Neural crest cell (in vitro differentiated cells): ENCODE measurements around the gene NUMA1. TPM values are rescaled to one million over a fixed set of nuclear protein-coding genes. Genes with fewer than 3 reads are reported as not detected.
A peak's percentile ranks its signal among the peaks of the same experiment; 100 is the strongest.

ENCODE experiments used
- DNase-seq: peaks from one replicate; pipeline ENCODE4 v3.0.0; 2021; ENCODE audit warnings: low read depth, mixed read lengths, low spot score
- H3K27ac Mint-ChIP-seq: one replicate; pipeline ENCODE4 v1.8.0; 2021; ENCODE audit warnings: mild to moderate bottlenecking, mixed read lengths; ENCODE audit not compliant: unreplicated experiment
- H3K27me3 Mint-ChIP-seq: 2 replicates; pipeline ENCODE4 v1.8.0; 2021; ENCODE audit warnings: low read depth, mild to moderate bottlenecking, mixed read lengths
- H3K36me3 Mint-ChIP-seq: 2 replicates; pipeline ENCODE4 v1.8.0; 2021; ENCODE audit warnings: low read depth, mild to moderate bottlenecking, mixed read lengths
- H3K4me1 Mint-ChIP-seq: 2 replicates; pipeline ENCODE4 v1.8.0; 2021; ENCODE audit warnings: mixed read lengths
- H3K4me3 Mint-ChIP-seq: one replicate; pipeline ENCODE4 v1.8.0; 2021; ENCODE audit warnings: mild to moderate bottlenecking, mixed read lengths
- H3K9me3 Mint-ChIP-seq: 2 replicates; pipeline ENCODE4 v1.8.0; 2021; ENCODE audit warnings: mixed read lengths
- total RNA-seq: library from RNA; stranded (reverse); gene quantifications from 2 replicates; pipeline ENCODE4 v1.2.1, GENCODE V29; 2021
- TF ChIP-seq, protein P1 (sequence below): fragments of 200-600 bp; sonication (generic); conservative IDR thresholded peaks from 2 replicates; pipeline ENCODE4 v1.5.0; 2021; ENCODE audit warnings: antibody characterized with exemption, mild to moderate bottlenecking

Gene NUMA1
- total RNA-seq, 1 donor from 2014 or later = 179 TPM

DNA sequence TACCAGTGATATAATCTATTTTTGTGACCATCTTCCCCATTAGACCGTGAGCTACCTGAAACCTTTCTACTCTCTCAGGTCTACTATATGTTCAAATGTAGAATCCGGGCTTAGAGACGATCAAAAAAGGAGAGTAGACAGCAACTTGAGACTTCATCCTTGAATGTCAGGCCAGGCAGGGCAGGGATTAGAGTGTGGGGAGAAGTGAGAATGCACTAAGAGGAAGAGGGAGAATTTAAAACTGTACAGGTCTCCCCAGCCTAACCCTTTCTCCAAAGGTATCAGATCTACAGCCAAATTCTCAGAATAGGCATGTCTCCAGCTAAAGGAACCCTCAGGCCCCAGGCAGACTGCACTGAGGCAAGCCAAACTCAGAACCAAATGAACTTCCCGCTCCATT, 21.8 kb upstream of the NUMA1 start:
- Mint-ChIP-seq H3K27me3 (no peaks in the 10 kb centered on the region), H3K27ac (peak overlapping the region; percentile 93), H3K36me3 (peaks cover 9% of the 10 kb centered on the region), H3K9me3 (peaks cover 3% of the 10 kb centered on the region), H3K4me3 (peak overlapping the region; percentile 89), H3K4me1 (peaks cover 37% of the 10 kb centered on the region)
- TF ChIP-seq, protein P1, sequence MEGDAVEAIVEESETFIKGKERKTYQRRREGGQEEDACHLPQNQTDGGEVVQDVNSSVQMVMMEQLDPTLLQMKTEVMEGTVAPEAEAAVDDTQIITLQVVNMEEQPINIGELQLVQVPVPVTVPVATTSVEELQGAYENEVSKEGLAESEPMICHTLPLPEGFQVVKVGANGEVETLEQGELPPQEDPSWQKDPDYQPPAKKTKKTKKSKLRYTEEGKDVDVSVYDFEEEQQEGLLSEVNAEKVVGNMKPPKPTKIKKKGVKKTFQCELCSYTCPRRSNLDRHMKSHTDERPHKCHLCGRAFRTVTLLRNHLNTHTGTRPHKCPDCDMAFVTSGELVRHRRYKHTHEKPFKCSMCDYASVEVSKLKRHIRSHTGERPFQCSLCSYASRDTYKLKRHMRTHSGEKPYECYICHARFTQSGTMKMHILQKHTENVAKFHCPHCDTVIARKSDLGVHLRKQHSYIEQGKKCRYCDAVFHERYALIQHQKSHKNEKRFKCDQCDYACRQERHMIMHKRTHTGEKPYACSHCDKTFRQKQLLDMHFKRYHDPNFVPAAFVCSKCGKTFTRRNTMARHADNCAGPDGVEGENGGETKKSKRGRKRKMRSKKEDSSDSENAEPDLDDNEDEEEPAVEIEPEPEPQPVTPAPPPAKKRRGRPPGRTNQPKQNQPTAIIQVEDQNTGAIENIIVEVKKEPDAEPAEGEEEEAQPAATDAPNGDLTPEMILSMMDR = no peak
- no peak for DNase-seq

DNA sequence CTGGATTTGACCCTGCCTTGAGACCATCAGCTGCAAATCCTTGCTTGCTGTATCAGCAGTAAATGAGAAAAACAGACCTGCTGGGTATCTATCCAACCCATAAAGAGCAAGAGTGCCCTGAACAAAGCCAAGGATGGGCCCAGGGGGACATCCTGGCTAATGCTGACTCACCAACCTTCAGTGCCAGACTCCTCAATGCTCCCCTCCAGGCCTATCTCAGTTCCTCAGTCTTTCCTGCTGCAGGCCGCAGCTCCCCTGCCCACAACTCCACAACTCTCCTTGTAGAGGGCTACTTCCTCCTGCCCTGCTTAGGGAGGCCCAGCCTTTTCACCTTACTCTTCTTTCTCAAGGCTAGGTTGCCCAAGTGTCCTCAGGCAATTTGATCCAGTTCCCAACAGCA, 20.1 kb upstream of the NUMA1 start:
- H3K4me1 Mint-ChIP-seq = peaks cover 37% of the 10 kb centered on the region
- H3K4me3 Mint-ChIP-seq = peak overlapping the region; percentile 89
- TF ChIP-seq, protein P1 = no peak
- H3K27me3 Mint-ChIP-seq = no peaks in the 10 kb centered on the region
- H3K36me3 Mint-ChIP-seq = peaks cover 9% of the 10 kb centered on the region
- no peak overlapping the region for H3K27ac Mint-ChIP-seq
- H3K9me3 Mint-ChIP-seq = peaks cover 3% of the 10 kb centered on the region
- DNase-seq = no peak

DNA sequence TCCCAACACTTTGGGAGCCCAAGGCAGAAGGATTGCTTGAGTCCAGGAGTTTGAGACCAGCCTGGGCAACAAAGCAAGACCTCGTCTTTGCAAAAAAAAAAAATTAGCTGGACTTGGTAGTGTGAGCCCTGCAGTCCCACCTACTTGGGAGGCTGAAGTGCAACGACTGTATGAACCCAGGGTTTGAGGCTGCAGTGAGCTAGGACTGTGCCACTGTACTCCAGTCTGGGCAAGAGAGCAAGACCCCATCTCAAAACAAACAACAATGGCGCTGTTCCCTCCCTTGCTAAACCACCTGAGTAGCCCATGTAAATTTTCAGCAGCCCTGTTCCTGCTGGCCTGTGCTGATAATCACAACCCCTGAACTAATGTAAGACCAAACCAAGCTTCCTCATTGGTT, 19.7 kb upstream of the NUMA1 start:
- Mint-ChIP-seq H3K36me3 (peaks cover 9% of the 10 kb centered on the region), H3K4me1 (peaks cover 37% of the 10 kb centered on the region), H3K27ac (peak overlapping the region; percentile 43), H3K27me3 (no peaks in the 10 kb centered on the region), H3K4me3 (no peak overlapping the region), H3K9me3 (peaks cover 3% of the 10 kb centered on the region)
- TF ChIP-seq, protein P1 = no peak
- no peak for DNase-seq

DNA sequence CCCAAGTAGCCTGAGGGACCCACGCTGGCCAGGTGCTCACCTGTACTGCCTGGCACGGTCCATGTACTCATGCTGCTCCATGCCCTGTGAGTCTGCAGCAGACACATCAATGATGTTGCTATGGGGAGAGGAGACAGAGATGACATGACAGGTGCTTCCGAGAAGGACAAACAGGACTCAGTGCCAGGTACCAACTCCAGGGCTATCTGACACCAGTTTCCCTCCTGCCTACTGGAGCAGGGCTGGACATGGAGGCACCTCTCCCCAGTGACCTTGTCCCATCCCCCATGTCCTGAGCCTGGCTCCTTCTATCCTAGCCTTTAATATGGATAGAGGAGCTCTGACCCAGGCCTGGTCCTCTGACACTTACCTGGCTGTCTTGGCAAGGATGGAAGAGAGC, 18.4 kb upstream of the NUMA1 start:
- H3K36me3 Mint-ChIP-seq = peaks cover 9% of the 10 kb centered on the region

DNA sequence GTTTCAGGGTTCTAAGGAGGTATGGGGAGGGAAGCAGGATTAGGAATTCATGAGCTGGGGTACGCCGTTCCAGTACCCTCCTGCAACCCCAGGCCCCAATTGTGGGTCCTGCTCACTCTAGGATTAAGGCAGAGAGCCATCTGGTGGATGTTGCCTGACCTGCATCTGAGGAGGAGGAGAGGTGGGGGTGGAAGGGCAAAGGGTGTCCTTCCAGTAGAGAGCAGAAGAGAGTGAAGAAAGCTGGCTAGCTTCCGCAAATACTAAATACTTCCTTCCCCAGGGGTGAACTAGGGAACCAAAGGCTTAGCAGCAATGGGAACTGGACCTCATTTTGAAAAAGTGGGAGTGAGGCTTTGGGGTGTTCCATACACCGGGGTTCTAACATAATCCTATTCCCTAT, 10.9 kb upstream of the NUMA1 start:
- DNase-seq = peak; percentile 58
- no peaks in the 10 kb centered on the region for H3K36me3 Mint-ChIP-seq
- peak overlapping the region; percentile 28 for H3K4me3 Mint-ChIP-seq
- no peak overlapping the region for H3K27ac Mint-ChIP-seq
- H3K9me3 Mint-ChIP-seq = no peaks in the 10 kb centered on the region
- no peaks in the 10 kb centered on the region for H3K27me3 Mint-ChIP-seq
- H3K4me1 Mint-ChIP-seq = no peaks in the 10 kb centered on the region
- TF ChIP-seq, protein P1 = peak; percentile 80

More for the DNA sequence above, 18.4 kb upstream of the NUMA1 start:
- no peak overlapping the region for H3K27ac Mint-ChIP-seq
- H3K4me3 Mint-ChIP-seq = peak overlapping the region; percentile 49
- peaks cover 3% of the 10 kb centered on the region for H3K9me3 Mint-ChIP-seq
- TF ChIP-seq, protein P1 = no peak
- H3K4me1 Mint-ChIP-seq = peaks cover 29% of the 10 kb centered on the region
- no peaks in the 10 kb centered on the region for H3K27me3 Mint-ChIP-seq
- no peak for DNase-seq
